ENCODE results near the gene IMPA2.
"Not testable (repeated sequence)": the region's sequence is repeated elsewhere in the genome, so short reads cannot be mapped to it uniquely, and the experiment has no call there.

The IMPA2 gene

GRCh38 chr18:11969904-11970835 lies 11.1 kb upstream of the IMPA2 start:
- no peak for TF ChIP-seq CTCF (IDR thresholded peaks at IDR 0.05; ENCODE audit: low read depth, low read length)
- DNase-seq (ENCODE audit: extremely low read depth, low read depth), result no peak

- DNase-seq (ENCODE audit: extremely low read depth, low read depth), result not testable (repeated sequence)
Measured at GRCh38 chr18:11970836-11971226, 10.5 kb upstream of the IMPA2 start.

GRCh38 chr18:11972371-11973174 lies 8.7 kb upstream of the IMPA2 start:
- no peak for TF ChIP-seq CTCF (IDR thresholded peaks at IDR 0.05; ENCODE audit: low read depth, low read length)
- no peak for DNase-seq (ENCODE audit: extremely low read depth, low read depth)

GRCh38 chr18:11974741-11975325 lies 6.5 kb upstream of the IMPA2 start:
- no peak for TF ChIP-seq CTCF (IDR thresholded peaks at IDR 0.05; ENCODE audit: low read depth, low read length)
- no peak for DNase-seq (ENCODE audit: extremely low read depth, low read depth)

GRCh38 chr18:11975723-11976122 lies 5.6 kb upstream of the IMPA2 start:
- DNase-seq (ENCODE audit: extremely low read depth, low read depth), result no peak
- TF ChIP-seq CTCF (IDR thresholded peaks at IDR 0.05; ENCODE audit: low read depth, low read length), result no peak

GRCh38 chr18:11976315-11977152 lies 4.8 kb upstream of the IMPA2 start:
- no peak for TF ChIP-seq CTCF (IDR thresholded peaks at IDR 0.05; ENCODE audit: low read depth, low read length)
- DNase-seq (ENCODE audit: extremely low read depth, low read depth), result no peak

GRCh38 chr18:11977153-11977466 lies 4.2 kb upstream of the IMPA2 start:
- no peak for DNase-seq (ENCODE audit: extremely low read depth, low read depth)
- TF ChIP-seq CTCF (IDR thresholded peaks at IDR 0.05; ENCODE audit: low read depth, low read length), result no peak
